Stimulated activated CD8-positive, alpha-beta memory T cell treated with anti-CD3 and anti-CD28 coated beads, Interleukin-12 subunit alpha, Interleukin-12 subunit beta, amount 100 ng/mL, for 4 hours (primary cell): ENCODE results near the gene CGRRF1.

Experiments
- DNase-seq: peaks from one replicate; pipeline ENCODE4 v3.0.0-alpha.2; 2020; ENCODE audit warnings: low read depth

Gene CGRRF1

GRCh38 chr14:54577977-54578376, 68.3 kb downstream of the CGRRF1 start:
- DNase-seq, result no peak

- no peak for DNase-seq
Measured at GRCh38 chr14:54579621-54580020, 69.9 kb downstream of the CGRRF1 start.

- no peak for DNase-seq
Measured at GRCh38 chr14:54580933-54581332, 71.2 kb downstream of the CGRRF1 start.

GRCh38 chr14:54582334-54582733, 72.6 kb downstream of the CGRRF1 start:
- no peak for DNase-seq

- DNase-seq, result no peak
Measured at GRCh38 chr14:54584097-54584496, 74.4 kb downstream of the CGRRF1 start.

- DNase-seq, result no peak
Measured at GRCh38 chr14:54585214-54585613, 75.5 kb downstream of the CGRRF1 start.
